Testis (tissue), 2 donors: ENCODE measurements around the gene ATAD5.

ENCODE experiments used
- POLR2A ChIP-seq: fragments of 450-650 bp; IDR thresholded peaks from one replicate; pipeline ENCODE4 v1.6.1; 2017; ENCODE audit warnings: antibody characterized with exemption, mild to moderate bottlenecking, moderate library complexity
- TF ChIP-seq, protein P1 (sequence below), 3 experiments: fragments of 450-650 bp in 2 of 3; fragments of 200-600 bp in 1 of 3; sonication (generic) in 1 of 3; IDR thresholded peaks; one replicate each; pipeline ENCODE4 v1.5.1; 2016 to 2019; ENCODE audit warnings: antibody characterized with exemption in 3 of 3, mild to moderate bottlenecking in 2 of 3, moderate library complexity in 1 of 3

DNA sequence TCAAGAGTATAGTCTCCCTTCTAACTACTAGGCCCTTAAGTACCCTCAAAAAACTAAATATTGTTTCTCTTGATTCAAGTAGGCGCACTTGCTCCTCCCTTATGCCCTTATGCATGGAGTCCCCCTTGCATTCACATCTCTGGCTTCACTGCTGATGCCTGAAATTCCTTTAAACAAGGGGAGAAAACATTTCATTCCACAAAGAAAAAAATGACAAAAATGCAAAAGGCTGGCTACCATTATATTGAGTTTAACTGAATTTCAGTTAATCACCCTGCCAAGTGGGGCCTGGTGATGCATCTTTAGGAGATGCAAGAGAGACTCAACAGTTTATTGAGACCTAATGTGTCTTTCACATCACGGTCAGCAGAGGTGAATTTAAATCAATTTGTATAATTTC, 42.8 kb upstream of the ATAD5 start:
- TF ChIP-seq, protein P1, sequence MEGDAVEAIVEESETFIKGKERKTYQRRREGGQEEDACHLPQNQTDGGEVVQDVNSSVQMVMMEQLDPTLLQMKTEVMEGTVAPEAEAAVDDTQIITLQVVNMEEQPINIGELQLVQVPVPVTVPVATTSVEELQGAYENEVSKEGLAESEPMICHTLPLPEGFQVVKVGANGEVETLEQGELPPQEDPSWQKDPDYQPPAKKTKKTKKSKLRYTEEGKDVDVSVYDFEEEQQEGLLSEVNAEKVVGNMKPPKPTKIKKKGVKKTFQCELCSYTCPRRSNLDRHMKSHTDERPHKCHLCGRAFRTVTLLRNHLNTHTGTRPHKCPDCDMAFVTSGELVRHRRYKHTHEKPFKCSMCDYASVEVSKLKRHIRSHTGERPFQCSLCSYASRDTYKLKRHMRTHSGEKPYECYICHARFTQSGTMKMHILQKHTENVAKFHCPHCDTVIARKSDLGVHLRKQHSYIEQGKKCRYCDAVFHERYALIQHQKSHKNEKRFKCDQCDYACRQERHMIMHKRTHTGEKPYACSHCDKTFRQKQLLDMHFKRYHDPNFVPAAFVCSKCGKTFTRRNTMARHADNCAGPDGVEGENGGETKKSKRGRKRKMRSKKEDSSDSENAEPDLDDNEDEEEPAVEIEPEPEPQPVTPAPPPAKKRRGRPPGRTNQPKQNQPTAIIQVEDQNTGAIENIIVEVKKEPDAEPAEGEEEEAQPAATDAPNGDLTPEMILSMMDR (IDR thresholded peaks at IDR 0.05): no peak
- no peak for TF ChIP-seq POLR2A
